HG02623 (cell line): ENCODE data around the gene TBC1D5.
"Not testable (repeated sequence)": the region's sequence is repeated elsewhere in the genome, so short reads cannot be mapped to it uniquely, and the experiment has no call there.

ENCODE experiments used
- ATAC-seq: cut with Tn5 transposase; IDR thresholded peaks from one replicate; pipeline ENCODE4 v1.9.1; 2021; ENCODE audit warnings: moderate library complexity; ENCODE audit not compliant: unreplicated experiment

The TBC1D5 gene

DNA sequence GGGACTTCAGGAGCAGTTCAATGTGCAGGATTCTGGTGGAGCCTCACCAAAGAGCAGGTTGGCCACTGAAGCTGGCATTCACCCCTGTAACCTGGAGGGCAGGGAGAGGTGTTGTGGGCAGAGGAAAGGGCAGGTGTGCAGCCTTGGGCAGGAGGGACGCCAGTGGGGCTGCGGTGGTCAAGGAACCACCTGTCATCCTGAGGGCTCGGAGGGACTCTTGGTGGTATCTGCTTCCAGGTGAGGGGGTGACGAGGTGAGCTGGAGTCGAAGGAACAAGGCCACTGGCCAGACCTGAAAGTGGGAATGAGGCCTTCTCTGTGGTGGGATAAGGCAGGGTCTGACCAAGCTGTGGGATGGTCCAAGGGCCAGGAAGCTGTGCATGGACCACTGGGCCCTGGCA lies 588.2 kb downstream of the TBC1D5 start:
- no peak for ATAC-seq

DNA sequence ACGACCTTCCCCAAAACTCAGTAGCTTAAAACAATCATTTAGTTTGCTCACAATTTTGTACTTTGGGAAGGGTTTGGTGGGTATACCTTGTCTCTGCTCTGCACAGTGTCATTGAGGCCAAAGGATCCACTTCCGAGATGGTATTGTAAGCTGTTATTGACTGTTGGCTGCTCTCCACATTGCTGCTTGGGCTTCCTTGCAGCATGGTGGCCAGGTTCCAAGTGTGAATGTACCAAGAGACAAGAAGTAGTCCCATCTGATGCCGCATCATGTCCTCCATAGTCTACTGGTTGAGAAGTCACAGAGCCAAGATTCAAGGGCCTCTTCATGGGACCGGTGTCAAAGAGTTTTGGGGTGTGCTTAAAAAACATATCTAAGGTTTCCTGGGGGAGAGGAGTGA lies 589.2 kb downstream of the TBC1D5 start:
- no peak for ATAC-seq

DNA sequence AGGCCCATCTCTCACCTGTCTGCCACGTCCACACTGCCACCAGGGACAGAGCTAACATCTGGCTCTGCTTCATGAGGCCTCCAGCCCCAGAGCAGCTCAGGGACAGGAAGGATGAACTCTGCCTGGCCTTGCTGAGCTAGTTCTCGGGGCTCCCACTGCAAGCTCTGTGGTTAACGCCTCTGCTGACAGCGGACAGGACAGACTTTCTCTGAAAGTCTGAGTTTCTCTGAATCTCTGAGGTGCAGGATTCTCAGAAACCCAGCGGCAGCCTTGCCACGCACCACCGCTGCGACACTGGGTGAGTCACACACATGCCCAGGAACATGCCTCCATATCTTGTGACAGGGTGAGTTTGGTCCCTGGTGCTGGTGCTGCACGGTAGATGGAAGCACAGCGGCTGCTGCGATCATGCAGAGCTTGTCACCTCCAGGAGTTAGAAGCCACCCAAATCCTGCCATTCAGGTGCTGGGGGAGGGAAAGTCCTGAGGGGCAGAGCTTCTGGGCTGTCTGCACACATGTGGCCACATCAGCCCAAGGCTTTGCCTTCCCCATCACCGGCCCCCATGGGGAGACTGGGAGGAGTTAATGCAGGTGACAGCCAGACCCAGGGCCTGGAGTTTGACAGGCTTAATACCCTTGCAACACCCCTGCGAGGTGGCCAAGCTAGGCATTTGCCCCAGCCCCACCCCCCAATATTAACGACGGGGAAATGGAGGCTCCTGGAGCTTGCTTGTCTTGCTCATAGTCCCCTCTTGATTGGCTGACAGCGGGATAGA lies 590.6 kb downstream of the TBC1D5 start:
- ATAC-seq = peak; percentile 98

DNA sequence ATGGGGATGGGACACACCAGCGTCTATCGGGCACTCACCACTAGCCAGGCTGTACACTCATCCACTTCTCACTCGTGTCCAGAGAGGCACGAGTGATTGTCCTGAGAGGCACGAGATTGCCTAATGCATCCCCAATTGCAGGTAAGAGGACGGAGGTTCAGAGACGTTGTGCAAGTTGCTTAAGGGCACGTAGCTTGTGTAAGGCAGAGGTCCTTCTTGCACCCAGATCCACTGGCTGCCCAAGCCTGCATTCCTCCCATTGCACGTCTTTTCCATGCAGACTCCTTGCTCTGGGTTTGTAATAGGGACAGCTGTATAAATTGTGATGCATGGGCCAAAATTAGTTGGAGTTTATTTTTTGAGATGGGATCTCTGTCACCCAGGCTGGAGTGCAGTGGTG lies 593.4 kb downstream of the TBC1D5 start:
- ATAC-seq = no peak

DNA sequence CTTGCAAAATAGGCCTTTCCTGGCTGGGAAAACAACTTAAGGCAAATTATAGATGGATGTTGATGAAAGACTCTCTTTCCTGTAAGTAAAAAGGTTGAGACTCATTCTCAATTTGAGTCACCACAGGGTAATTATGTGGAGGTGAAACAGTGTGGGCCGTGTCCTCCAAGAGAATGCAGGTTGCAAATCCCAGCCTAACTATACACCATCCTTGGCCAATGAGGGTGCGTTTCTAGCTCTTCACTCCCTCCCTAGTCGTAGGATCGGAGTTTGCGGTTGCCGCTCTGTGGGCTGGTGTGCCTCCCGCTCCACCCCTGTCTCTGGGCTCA lies 597.8 kb downstream of the TBC1D5 start:
- ATAC-seq = no peak

DNA sequence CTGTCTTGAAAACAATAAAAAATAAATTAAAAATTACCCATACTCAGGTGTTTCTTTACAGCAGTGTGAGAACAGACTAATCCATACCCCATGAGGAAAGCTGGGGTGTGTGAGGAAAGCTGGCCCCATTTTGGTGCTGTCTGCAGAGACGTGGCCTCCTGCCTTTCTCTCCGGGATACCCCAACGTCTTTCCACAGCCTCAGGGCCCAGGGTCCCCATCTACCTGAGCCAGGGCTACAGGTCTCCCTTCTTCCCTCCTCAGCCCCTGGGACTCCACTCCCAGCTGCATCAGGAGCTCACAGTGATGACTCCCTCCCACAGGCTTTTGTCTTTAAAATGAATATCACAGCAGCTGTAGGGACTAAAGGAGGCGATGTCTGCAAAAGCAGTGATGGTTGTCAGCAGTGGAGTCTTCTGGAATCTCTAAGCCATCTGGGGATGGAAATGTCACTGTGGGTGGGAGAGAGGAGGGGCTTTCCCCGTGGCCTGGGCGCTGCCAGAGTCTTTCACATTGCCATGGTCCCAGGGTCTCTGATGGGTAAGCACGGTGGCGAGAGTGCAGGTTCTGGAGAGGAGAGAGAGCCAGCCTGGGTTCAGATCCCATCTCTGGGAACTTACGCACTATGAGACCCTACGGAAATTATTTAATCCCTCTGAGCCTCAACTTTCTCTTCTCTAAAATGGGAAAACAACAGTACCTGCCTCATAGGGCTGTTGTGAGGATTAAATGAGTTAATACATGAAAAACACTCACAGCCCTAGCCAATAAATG lies 598.4 kb downstream of the TBC1D5 start:
- ATAC-seq = no peak

DNA sequence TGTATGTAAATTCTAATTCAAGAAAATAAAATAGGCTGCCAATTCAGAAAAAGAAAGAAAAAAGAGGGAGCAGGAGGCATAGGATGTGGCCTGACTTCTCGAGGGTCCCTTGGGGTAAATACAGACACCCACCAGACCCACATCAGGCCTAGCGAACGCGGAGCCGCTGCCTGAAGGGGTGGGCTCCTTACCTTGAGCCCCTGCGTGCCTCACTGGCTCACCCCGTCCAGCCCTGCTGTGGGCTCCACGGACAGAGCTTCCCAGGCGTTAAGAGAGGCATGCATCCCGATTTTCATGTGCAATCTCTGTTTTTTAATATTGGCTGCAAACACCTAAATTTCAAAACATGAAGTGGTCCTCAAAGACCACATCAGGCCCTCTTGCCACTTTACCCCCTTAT lies 599.9 kb downstream of the TBC1D5 start:
- no peak for ATAC-seq

DNA sequence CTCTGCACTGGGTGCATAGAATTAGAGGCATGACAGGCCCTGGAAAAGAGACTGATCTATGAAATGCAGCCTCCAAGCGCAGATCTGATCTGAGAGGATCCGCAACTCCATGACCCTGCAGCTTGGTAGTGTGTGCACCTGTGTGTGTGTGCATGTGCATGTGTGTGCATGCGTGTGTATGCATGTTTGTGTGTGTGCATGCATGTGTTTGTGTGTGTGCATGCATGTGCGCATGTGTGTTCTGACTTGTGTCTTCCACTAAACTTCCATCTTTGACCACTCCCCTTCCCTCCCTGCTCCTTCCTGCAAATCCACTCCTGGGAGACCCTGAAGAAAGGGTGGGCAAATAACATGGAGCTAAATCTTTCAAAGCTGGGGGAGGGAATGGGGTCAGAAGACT lies 600.7 kb downstream of the TBC1D5 start:
- no peak for ATAC-seq

DNA sequence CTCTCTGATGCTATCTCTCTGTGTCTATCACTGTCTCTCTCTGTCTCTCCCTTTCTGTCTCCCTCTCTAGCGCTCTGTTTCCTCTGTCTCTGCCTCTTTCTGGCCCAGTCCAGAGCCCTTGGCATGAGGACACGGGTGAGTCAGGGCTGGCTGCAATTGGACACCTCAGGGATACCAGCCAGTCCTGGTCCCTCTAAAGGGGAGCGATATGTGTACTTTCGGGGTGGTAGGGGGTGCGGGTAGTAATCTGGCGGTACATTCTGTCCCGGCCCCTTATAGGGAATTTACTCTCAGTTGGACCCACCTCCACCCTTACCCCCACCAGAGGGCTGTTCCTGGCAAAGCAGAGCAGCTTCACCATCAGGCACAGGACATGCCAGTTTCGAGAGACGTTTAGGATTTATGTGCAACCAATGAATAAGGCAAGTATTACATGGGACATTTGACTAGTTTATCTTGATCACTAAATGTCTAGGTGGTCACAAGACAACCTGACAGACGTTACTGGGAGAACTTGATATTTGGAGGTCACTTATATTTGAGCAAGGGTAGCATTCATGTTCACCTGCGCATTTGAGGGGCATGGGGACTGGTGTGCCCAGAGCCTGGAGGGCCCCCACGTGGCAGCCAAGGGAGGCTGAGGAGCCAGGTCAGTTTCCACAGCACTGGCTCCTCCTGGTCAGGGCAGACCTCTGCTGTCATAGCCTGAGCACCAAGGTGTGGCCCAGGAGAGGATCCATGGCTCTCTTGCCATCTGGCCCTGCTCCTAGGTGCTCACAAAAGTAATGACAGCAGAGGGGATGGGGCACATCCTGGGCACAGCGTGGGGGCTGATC lies 601.5 kb downstream of the TBC1D5 start:
- ATAC-seq = no peak

DNA sequence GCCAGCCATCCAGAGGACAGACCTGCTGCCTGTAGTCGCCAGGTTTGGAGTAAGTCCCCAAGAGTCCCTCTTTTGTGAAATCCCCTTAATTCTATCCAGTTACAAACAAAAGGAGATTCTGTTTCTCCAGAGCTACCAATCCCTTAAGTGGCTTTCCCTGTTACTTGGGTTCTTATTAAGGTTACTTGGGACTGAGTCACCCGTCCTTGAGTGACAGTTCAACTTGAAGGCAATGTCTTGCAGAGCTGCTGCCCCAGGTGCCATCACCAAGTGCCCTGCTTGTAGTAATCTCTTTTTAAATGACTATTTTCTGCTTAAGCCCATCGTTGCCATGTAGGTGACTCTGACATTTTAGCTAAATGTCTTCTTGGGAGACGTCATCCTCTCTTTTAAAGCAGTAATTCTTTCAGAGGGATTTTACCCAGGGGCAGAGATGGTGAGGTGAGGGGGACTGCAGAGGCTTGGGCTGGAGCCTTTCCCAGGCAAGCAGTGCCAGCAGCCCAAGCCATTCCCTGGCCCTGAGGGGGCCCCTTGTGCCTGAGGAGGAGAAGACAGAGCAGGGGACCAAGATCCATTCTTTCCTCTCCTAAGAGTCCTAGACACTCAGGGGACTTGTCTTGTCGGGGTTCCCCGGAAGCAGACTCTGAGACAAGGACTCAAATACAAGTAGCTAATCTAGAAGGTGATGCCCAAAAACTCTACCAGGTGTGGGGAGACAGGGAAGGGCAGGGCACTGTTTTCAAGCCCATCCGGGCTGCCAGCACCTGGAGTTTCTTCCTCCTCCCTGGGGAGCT lies 604.0 kb downstream of the TBC1D5 start:
- no peak for ATAC-seq

DNA sequence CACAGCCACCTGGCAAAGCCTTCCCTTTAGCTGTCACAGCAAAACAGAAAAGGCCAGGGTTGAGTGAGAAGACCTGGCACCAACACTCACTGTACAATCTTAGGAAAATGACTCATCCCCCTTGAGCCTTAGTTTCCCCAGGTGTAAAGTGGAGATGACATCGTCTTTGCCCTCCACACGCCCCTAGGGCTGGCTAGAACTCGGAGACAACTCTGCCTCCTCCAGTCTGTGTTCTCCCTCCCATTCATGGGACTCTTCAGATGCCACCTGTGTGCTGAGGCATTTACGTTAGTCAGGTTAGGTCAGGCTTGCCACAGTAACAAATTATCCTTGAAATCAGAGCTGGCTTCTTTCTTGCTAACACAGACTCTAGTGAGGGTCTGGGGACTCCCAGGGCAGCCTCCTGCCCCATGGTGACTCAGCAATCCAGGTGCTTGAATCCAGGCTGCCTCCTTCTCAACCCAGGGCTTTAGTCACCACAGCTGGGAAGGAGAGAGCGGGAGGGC lies 605.1 kb downstream of the TBC1D5 start:
- no peak for ATAC-seq

DNA sequence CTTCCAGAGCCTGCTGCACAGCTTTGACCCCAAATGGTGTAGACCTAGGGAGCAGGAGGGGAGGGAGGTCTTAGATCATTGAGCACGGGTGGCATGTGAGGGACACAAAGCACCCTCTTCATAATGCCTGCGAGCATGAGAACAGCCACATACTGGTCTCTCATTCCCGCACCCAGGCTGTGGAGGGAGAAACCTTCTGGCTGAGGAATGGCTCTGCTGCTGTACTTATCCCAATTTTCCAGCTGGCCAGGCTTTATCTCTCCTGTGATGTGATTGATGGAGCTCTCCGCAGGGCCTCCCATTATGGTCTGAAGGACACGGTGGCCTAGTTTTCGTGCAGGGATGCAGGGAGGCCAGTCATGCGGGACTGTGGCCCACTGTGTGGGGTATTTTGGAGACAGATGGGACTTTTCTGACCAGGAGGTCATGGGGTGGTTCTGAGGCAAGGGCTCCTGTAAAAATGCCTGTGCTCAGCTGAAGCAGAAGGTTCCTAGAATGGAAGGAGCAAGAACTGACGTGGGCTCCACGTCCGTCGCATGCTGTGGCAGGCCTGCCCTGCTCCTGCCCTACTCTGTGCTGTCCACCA lies 606.2 kb downstream of the TBC1D5 start:
- no peak for ATAC-seq

DNA sequence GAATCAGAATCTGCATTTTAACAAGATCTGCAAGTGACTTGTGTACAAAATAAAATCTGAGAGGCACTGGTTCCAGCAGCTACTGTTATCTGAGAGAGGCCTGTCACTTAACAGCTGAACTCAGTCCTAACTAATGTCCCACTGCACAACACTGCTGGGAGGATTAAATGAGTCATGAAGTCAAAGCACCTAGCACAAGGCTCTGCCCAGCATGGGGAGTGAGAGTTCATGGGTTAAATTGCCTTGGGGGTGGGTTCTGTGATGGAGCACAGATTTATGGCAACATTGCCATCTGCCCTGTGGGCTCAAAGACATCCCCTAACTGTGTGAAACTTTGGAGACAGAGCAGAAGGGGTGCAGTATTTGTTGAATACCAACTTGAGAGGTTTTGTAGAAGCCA lies 606.7 kb downstream of the TBC1D5 start:
- ATAC-seq = no peak

DNA sequence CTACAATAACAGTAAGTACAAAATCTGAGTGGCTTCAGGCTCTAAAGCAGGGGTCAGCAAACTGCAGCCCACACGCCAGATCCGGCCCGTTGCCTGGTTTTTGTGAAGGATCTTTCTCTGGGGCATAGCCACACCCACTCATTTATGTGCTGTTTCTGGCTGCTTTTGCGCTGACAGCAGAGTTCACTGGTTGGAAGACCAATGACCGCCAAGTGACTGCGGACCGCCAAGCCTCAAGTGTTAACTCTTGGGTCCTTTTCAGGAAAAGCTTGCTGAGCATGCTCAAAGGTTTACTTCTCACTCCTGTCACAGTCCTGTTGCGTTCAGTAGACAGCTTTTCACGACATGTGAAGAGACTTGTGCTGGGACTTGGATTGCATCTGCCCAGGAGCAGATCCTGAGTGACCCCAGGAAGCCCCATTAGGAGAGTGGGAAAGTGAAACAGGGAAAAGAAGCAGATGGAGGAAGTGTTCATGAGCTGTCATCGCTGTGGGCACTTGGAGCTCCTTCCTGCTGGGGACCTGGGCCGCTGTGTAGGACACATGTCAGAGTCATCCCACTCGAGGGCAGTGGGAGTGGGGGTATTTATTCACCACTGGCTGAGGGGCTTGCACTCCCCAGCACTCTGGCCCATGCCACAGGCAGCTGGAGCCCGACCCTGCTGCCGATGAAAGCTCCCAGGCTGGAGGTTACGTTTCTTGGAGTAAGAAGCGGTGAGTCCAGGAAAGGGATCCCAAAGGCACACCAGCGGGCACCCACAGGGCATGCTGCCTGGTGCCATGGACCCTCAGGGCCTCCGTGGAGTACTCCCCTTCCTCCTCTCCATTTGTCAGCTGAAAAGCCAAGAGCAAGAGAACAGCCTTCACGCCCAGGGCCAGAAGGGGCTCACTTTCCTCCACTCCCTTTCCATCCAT lies 608.5 kb downstream of the TBC1D5 start:
- ATAC-seq = no peak

DNA sequence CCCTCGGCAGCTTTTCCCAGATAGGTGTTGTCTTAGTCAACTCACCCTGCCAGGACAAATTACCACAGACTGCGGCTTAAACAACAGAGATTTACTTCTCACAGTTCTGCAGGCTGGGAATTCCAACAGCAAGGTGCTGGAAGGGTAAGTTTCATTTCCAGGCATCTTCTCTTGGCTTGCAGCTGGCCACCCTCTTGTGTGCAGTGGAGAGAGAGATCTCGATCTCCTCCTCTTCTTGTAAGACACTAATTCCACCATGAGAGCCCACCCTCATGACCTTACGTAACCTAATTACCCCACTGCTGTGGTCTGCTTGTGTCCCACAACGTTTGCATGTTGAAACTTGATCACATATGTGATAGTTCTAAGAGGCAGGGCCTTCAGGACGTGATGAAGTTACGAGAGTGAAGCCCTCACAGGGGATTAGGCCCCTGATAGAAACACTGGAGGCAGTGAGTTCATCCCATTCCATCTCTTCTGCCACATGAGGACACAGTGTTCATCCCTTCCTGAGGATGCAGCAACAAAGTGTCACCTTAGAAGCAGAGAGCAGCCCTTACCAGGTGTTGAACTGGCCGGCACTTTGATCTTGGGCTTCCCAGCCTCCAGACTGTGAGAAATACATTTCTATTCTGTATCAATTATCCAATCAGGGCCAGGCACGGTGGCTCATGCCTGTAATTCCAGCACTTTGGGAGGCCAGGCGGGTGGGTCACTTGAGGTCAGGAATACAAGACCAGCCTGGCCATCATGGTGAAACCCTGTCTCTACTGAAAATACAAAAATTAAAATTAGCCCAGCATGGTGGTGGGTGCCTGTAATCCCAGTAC lies 609.9 kb downstream of the TBC1D5 start:
- no peak for ATAC-seq

DNA sequence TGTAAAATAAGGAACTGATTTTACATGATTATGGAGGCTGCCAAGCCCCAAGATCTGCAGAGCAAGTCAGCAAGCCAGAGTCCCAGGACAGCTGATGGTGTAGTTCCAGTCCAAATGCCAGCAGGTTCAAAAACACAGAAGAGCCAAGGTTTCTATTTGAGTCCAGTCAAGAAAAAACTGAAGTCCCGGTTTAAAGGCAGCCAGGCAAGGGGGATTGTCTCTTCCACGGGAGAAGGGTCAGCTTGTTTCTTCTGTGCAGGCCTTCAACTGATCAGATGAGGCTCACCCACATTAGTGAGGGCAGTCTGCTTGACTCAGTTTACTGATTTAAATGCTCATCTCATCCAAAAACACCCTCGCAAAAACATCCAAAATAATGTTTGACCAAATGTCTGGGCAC lies 611.5 kb downstream of the TBC1D5 start:
- no peak for ATAC-seq

DNA sequence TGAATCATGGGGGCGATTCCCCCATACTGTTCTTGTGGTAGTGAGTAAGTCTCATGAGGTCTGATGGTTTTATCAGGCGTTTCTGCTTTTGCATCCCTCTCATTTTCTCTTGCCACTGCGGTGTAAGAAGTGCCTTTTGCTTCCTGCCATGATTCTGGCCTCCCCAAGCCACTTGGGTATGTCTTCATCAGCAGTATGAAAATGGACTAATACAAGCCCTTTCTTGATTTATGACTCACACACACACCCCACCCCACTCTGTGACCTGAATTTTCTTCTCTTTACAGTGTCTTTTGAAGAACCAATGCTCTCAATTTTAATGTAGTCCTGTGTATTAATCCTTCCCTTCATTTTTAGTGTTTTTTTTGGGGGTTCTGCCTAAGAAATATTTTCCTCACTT lies 612.9 kb downstream of the TBC1D5 start:
- no peak for ATAC-seq

DNA sequence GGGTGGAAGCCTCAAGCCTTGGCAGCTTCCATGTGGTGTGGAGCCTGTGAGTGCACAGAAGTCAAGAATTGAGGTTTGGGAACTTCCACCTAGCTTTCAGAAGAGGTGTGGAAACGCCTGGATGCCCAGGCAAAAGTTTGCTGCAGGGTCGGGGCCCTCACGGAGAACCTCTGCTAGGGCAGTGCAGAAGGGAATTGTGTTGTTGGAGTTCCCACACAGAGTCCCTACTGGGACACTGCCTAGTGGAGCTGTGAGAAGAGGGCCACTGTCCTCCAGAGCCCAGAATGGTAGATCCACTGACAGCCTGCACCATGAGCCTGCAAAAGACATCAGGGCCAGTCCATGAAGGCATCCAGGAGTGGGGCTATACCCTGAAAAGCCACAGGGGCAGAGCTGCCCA lies 613.8 kb downstream of the TBC1D5 start:
- ATAC-seq = not testable (repeated sequence)
